Natural killer cell (primary cell): ENCODE results near the gene SMARCD1. TPM values are rescaled to one million over a fixed set of nuclear protein-coding genes. Genes with fewer than 3 reads are reported as not detected.

ENCODE experiments used
- ATAC-seq, 3 donors: fragments of 150-1000 bp in 2 of 3; fragments of 200-7000 bp in 1 of 3; cut with Tn5 transposase; 1 replicate in 1 of 3; 2 replicates in 2 of 3; pipeline ENCODE4 v1.10.0; 2021; ENCODE audit warnings: mild to moderate bottlenecking in 2 of 3, moderate library complexity in 2 of 3
- DNase-seq, 2 donors: peaks; one replicate each; pipeline versions ENCODE4 v3.0.0 to v3.0.0-alpha.2; 2013 to 2021; ENCODE audit warnings: mixed read lengths in 1 of 2
- H3K27ac ChIP-seq: one replicate; pipeline ENCODE4 v1.5.1; 2013; ENCODE audit warnings: mild to moderate bottlenecking, low read length
- H3K27me3 ChIP-seq: one replicate; pipeline ENCODE4 v1.6.1; 2013; ENCODE audit warnings: low read length; ENCODE audit not compliant: control insufficient read depth, insufficient read depth
- H3K36me3 ChIP-seq: one replicate; pipeline ENCODE4 v1.6.1; 2013; ENCODE audit warnings: low read length; ENCODE audit not compliant: control insufficient read depth, insufficient read depth
- H3K4me1 ChIP-seq: one replicate; pipeline ENCODE4 v1.6.1; 2013; ENCODE audit warnings: low read length; ENCODE audit not compliant: control insufficient read depth, insufficient read depth
- H3K4me3 ChIP-seq: one replicate; pipeline ENCODE4 v1.5.1; 2013; ENCODE audit warnings: low read length
- H3K9me3 ChIP-seq: one replicate; pipeline ENCODE4 v1.6.1; 2013; ENCODE audit warnings: low read length; ENCODE audit not compliant: control insufficient read depth, insufficient read depth
- H3K27ac Mint-ChIP-seq, 2 donors: one replicate each; pipeline ENCODE4 v1.8.0; 2022; ENCODE audit warnings: mild to moderate bottlenecking in 2 of 2, mixed read lengths in 2 of 2, moderate library complexity in 1 of 2
- H3K27me3 Mint-ChIP-seq, 2 donors: one replicate each; pipeline ENCODE4 v1.8.0; 2022; ENCODE audit warnings: low read depth in 2 of 2, mixed read lengths in 2 of 2
- H3K36me3 Mint-ChIP-seq: one replicate; pipeline ENCODE4 v1.8.0; 2022; ENCODE audit warnings: mixed read lengths
- H3K4me1 Mint-ChIP-seq, 2 donors: one replicate each; pipeline ENCODE4 v1.8.0; 2022; ENCODE audit warnings: mixed read lengths in 2 of 2
- H3K4me3 Mint-ChIP-seq: one replicate; pipeline ENCODE4 v1.8.0; 2022; ENCODE audit warnings: mild to moderate bottlenecking, moderate library complexity, mixed read lengths
- H3K9me3 Mint-ChIP-seq, 2 donors: one replicate each; pipeline ENCODE4 v1.8.0; 2022; ENCODE audit warnings: mixed read lengths in 2 of 2
- WGBS: methylation state at CpG from one replicate; pipeline ENCODE4 v1.1.7; 2013; ENCODE audit warnings: missing lambda C conversion rate; ENCODE audit not compliant: insufficient coverage; 5-methylcytosine and 5-hydroxymethylcytosine counted together
- intact Hi-C: fragments of 100-400 bp; cut with micrococcal nuclease; formaldehyde crosslinking; loops from one replicate; pipeline ENCODE4 v1.14.2; 2022
- total RNA-seq, 4 donors: library from RNA; stranded (reverse); fragments of 120-200 nt in 1 of 4; gene quantifications; one replicate each; pipeline versions ENCODE4 v1.2.3 to v1.2.4, GENCODE V29; 2013 to 2022
- TF ChIP-seq, protein P1 (sequence below): fragments of 200-600 bp; IDR thresholded peaks from one replicate; pipeline ENCODE4 v1.8.0; 2022; ENCODE audit warnings: antibody characterized with exemption

The SMARCD1 gene
- total RNA-seq, 3 donors from 2014 or later (not counting 1 experiment from before 2014, with no cell fraction given), result 81.3 to 97.0 (median 88.6) TPM

DNA sequence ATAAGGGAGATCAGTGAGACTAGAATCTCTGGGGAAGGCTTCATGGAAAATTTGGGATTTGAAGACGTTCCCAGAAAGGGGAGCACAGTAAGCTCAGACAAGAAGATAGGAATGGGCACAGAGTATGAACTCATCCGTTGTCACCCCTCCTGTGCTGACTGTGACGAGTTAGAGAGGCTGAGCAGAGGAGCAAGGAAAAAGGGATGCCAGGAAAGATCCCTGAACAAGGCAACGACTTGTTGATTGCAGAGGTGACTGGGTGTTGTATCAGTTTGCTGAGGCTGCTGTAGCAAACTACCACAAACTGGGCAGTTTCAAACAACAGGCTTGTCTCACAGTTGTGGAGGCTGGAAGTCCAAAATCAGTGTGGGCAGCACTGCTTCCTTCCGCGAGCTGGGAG is 12.8 kb downstream of the SMARCD1 start:
- H3K27me3 Mint-ChIP-seq, result no peaks in the 10 kb centered on the region
- no peak overlapping the region for H3K4me3 Mint-ChIP-seq
- H3K4me1 Mint-ChIP-seq, result no peaks in the 10 kb centered on the region
- Histone ChIP-seq H3K9me3 (no peaks in the 10 kb centered on the region), H3K27me3 (no peaks in the 10 kb centered on the region), H3K4me1 (no peaks in the 10 kb centered on the region), H3K27ac (no peak overlapping the region), H3K36me3 (peaks cover 72% of the 10 kb centered on the region), H3K4me3 (no peak overlapping the region)
- TF ChIP-seq, protein P1, sequence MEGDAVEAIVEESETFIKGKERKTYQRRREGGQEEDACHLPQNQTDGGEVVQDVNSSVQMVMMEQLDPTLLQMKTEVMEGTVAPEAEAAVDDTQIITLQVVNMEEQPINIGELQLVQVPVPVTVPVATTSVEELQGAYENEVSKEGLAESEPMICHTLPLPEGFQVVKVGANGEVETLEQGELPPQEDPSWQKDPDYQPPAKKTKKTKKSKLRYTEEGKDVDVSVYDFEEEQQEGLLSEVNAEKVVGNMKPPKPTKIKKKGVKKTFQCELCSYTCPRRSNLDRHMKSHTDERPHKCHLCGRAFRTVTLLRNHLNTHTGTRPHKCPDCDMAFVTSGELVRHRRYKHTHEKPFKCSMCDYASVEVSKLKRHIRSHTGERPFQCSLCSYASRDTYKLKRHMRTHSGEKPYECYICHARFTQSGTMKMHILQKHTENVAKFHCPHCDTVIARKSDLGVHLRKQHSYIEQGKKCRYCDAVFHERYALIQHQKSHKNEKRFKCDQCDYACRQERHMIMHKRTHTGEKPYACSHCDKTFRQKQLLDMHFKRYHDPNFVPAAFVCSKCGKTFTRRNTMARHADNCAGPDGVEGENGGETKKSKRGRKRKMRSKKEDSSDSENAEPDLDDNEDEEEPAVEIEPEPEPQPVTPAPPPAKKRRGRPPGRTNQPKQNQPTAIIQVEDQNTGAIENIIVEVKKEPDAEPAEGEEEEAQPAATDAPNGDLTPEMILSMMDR, result no peak
- intact Hi-C loops, result no loop called here
- no peak for DNase-seq
- 99% methylated on average over 6 of the region's 6 CpGs for WGBS
- peaks cover 30% of the 10 kb centered on the region for H3K36me3 Mint-ChIP-seq
- ATAC-seq, result no peak
- H3K9me3 Mint-ChIP-seq, result no peaks in the 10 kb centered on the region
- H3K27ac Mint-ChIP-seq, result no peak overlapping the region

DNA sequence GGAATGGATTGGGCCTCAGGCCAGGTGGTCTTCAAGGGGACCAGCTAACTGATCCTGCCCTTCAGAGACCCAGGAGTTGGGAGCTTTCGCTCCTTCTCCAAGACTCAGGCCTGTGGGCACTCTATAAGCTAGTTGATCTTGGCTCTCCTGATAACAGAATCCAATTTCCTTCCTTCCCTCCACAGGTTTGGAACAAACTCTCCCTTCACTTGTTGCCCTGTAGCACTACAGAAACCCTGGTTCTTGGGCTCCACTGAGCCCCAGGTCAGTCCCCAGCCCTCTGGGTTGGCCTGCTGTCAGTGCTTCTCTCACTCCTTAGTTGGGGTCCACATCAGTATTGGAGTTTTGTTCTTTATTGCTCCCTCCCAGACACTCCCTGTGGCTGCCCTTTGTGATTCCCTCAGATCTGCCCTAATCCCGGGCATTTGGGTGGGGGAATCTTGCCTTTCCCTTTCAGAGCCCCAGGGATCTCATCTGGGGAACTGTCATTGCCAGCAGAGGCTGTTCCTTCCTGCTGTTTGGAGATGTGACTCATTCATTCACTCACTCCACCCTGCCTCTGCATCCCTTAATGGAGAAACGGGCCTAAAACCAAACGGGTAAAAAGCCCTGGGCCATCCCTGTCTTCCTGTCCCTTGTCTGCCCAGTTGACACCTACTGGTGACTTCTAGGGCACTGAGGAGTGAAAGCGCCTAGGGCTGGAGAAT is 14.3 kb downstream of the SMARCD1 start:
- no peaks in the 10 kb centered on the region for H3K9me3 Mint-ChIP-seq
- H3K4me3 Mint-ChIP-seq, result no peak overlapping the region
- intact Hi-C loops, result no loop called here
- Histone ChIP-seq H3K27ac (no peak overlapping the region), H3K4me3 (no peak overlapping the region), H3K9me3 (no peaks in the 10 kb centered on the region), H3K27me3 (no peaks in the 10 kb centered on the region), H3K4me1 (no peaks in the 10 kb centered on the region), H3K36me3 (peaks cover 59% of the 10 kb centered on the region)
- ATAC-seq (no peak), DNase-seq (no peak)
- no peaks in the 10 kb centered on the region for H3K4me1 Mint-ChIP-seq
- peaks cover 30% of the 10 kb centered on the region for H3K36me3 Mint-ChIP-seq
- peak overlapping the region in 1 of 2 donors; percentile 51 for H3K27ac Mint-ChIP-seq
- no peaks in the 10 kb centered on the region for H3K27me3 Mint-ChIP-seq
- TF ChIP-seq, protein P1, result no peak
- WGBS, result 95% methylated on average over 5 of the region's 5 CpGs

DNA sequence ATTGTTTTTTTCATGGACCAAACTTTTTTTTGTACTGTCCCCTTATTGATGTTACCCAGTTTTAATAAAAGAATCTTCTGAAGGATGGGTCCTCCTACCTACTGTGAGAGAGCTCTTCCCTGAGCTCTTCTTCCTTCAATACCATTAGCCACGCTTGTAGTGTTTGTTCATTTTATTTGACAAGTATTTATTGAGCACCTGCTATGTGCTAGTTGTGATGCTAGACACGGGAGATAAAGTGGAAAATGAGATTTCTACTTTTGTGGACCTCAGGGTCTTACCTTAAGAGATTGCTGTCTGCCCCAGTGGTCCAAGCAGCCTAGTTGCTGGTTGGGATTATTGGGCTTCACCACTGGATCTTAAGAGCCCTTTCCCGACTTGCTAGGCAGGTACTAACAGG is 15.4 kb downstream of the SMARCD1 start:
- Mint-ChIP-seq H3K27me3 (peaks cover 0 to 1% of the 10 kb centered on the region in 2 donors), H3K4me1 (no peaks in the 10 kb centered on the region), H3K9me3 (no peaks in the 10 kb centered on the region), H3K36me3 (peaks cover 29% of the 10 kb centered on the region), H3K4me3 (no peak overlapping the region), H3K27ac (peak overlapping the region; percentile 21 to 23)
- no peaks in the 10 kb centered on the region for H3K27me3 ChIP-seq
- intact Hi-C loops, result no loop called here
- no peak overlapping the region for H3K4me3 ChIP-seq
- no peak overlapping the region for H3K27ac ChIP-seq
- 95% methylated on average over 3 of the region's 3 CpGs for WGBS
- no peaks in the 10 kb centered on the region for H3K4me1 ChIP-seq
- no peaks in the 10 kb centered on the region for H3K9me3 ChIP-seq
- ATAC-seq (no peak), DNase-seq (no peak)
- TF ChIP-seq, protein P1, result no peak
- peaks cover 51% of the 10 kb centered on the region for H3K36me3 ChIP-seq

DNA sequence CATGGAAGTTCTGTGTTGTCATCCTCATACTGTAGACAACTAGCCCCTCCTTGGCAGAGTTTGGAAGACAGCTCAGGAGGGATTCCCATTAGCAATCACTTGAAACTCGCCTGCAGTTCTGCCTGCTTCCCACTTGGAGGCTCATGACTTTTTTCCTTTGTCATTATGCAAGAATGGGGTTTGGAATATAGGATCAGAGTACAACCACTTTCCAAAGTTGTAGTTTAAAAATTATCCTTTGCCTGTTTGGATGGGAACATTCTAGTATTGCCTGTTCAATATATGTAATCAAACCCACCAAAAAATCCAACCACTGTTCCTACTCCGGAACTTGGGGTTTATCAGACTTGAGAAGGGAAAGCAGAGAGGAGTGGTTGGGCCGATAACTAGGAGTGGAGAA is 16.5 kb downstream of the SMARCD1 start:
- no peaks in the 10 kb centered on the region for H3K9me3 ChIP-seq
- no peak overlapping the region for H3K27ac ChIP-seq
- H3K36me3 Mint-ChIP-seq, result peaks cover 18% of the 10 kb centered on the region
- H3K27me3 ChIP-seq, result no peaks in the 10 kb centered on the region
- H3K4me3 Mint-ChIP-seq, result no peak overlapping the region
- no peaks in the 10 kb centered on the region for H3K4me1 ChIP-seq
- no peak overlapping the region for H3K4me3 ChIP-seq
- no peaks in the 10 kb centered on the region for H3K9me3 Mint-ChIP-seq
- peaks cover 40% of the 10 kb centered on the region for H3K36me3 ChIP-seq
- intact Hi-C loops, result no loop called here
- no peak for ATAC-seq
- TF ChIP-seq, protein P1, result no peak
- H3K27me3 Mint-ChIP-seq, result peaks cover 0 to 3% of the 10 kb centered on the region in 2 donors
- WGBS, result 98% methylated on average over 3 of the region's 3 CpGs
- peak overlapping the region in 1 of 2 donors; percentile 16 for H3K27ac Mint-ChIP-seq
- H3K4me1 Mint-ChIP-seq, result no peaks in the 10 kb centered on the region
- DNase-seq, result no peak
